ENCODE measurements around the gene PTPRK.

PTPRK gene

DNA sequence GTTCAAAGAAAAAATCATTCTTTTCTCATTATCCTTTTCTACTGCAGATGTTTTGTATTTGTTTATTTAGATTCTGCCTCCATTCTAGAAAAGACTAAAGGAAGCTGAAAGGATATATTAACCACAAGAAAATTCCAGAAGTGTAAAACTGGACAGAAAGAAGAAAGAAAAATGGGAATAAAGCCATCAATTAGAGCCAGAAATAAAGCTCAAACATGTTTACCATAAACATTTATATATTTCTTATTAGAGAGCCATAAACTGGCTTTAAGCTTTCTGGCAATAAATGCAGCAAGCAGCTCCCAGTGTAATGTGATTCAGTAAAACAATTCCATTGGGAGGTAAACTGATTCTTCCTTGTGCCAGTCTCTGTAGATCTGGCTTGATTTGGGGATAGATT is 244.1 kb downstream of the PTPRK start:
- no peak for DNase-seq

DNA sequence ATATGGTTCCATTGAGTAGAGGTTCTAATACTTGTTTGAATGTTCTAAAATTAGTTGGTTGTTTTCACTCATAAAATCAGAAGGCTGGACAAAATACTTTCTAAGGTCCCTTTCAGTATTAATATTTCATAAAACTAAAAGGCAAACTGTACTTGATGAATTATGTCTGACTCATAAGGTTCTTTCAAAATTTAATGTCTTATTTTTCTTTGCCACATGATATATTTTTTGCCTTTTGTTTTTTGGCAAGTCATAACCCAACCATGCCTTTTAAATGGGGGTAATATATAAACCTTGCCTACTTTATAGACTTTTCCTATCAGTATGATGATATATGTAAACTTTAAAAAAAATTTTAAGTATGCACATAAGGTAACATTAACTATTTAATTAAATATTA is 244.7 kb downstream of the PTPRK start:
- DNase-seq = no peak

DNA sequence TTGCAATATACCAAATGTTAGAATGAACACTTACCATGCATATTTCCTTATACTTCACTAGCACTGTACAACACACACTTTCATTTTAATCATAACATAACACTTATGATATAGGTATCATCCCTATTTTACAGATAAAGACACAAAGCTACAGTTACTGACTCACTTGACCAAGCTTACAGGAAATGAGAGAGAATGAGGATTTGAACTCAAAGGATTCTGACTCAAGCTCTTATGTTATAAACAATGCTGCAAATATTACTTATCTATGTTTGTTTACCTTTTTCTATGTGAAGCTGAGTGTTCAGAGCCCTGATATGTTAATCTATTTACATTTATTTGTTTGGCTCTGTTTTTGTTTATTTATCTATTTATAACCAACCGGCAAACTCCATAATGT is 245.4 kb downstream of the PTPRK start:
- DNase-seq = no peak

DNA sequence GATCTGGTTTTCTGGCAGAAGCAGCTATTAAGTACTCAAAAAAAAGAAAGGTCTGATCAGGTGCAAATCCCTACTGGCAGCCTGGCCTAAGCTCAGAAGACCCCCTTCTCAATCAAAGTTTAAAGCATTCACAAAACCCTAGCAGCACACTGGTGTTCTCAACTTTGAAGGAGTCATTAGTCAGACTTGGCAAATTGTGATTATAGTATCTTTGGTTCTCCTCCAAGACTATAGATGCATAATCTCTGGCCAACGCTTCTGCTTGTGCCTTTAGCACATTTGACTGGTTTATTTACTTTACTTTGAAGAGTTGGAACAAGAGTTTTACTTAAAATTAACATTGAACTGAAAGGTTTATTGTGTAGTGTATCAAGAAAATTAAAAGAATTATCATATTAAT is 248.9 kb downstream of the PTPRK start:
- no peak for DNase-seq

DNA sequence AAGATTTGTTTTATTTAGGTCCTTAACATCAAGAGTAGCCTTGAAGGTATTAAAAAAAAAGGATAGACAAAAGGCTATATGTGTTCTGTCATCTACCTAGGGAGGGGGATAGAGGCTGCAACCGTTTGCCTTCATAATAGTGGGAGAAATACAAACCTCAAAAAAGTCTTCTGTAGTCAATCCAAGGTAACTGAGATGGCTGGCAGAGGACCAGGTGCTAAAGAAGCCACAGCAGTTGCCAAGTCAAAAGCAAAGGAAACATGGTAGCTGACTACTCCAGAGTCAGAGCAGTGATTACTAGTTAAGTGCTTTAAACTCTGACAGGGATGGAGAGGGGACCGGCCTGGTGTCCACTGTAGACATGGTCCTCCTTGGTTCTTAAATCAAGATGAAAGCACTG is 249.4 kb downstream of the PTPRK start:
- no peak for DNase-seq

DNA sequence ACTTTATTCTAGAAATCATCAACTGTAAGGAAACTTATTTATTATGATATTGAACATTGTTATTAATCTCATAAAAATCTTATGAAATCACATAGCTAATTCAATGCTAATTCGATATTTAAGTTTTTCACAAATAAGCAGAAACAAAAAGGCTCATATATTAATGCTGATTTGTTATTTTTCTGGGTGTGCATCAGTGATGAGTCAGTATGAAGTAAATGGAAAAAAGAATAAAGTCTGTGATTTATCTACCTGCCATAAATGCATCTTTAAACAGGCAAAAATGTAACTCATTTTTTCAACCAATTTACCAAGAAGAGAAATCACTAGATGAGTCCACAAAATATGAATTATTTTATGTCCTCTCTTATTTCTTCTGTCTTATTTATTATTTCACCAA is 253.5 kb downstream of the PTPRK start:
- DNase-seq = no peak

DNA sequence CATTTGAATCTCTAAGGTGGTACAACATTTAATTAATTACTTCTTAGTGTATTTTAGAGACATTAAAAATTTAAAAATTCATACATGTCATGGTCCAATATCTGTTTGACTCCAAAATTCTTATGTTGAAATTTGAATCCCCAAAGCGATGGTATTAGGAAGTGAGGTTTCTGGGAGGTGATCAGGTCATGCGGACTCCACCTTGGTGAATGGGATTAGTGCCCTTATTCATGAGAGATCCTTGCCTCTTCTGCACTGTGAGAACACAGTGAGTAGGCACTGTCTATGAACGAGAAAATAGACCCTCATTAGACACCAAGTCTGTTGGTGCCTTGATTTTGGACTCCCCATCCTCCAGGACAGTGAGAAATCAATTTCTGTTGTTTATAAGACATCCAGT is 254.7 kb downstream of the PTPRK start:
- DNase-seq = no peak

DNA sequence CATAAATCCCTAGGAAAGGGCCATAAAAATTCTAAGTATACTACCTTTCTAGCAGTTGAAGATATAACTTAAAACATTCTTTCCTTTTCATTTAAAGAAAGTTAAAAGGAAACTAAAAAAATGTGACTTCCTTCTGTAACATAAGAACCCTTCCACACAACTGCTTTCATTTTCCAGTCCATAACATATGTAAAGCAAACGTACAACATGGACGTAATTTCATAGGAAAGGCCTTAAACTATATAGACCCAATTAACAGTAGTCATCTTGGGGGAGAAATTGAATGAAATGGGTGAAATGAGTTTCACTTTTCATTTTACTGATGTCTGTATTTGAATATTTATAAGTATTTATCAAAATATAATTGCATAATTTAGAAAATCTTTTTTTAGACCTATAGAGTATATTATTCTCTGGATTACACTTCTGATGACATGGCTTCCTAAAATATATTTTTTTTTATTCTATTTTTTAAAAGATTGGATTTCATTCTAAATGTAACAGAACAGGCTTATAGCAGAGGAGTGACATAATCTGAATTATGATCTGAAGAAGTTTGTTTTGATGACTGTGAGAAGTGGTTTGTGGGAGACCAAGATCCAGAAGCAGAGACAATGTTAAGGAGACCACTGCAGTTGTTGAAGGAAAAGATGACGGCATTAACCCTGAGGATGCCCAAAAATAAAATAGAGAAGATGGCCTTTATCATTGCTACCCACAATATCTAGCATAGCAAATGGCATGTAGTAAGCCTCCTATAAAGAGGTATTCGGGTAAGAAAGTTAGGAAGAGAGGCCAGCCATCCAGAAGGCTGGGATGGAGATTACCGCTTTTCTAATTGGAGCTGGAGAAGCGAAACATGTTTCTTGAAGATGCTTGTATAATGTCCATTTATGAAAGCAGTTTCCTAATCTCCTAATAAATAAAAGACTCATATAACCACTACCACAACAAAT is 260.4 kb downstream of the PTPRK start:
- DNase-seq = no peak

DNA sequence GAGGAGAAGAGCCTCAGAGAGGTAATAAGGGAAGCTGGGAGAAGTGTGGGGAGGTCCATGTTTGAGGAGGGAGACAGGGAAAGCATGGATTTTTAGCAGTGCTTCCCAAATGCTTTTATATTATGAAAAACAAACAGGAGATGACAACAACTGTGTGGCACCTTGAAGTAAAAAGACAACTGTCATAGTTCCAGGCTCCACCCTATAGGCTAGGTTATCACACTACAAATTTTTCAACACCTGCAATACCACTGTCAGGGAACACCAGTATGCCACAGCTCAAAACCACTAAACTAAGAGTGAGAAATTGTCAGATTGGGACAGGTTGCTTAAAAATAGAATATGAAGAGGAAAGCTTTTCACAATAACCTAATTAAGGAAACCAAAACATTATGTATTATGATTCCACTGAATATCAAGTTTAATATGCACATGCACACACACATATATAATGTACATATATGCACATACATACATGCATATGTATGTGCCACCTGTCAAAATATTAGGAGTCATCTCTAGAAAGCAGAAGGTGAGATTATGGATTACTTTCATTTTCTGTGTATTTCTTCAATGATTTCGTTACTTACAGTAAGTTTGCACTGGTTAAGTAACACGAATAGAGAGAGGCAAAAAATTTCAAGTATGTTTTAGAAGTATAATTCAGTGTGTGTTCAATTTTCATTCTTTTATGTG is 261.2 kb downstream of the PTPRK start:
- no peak for DNase-seq

DNA sequence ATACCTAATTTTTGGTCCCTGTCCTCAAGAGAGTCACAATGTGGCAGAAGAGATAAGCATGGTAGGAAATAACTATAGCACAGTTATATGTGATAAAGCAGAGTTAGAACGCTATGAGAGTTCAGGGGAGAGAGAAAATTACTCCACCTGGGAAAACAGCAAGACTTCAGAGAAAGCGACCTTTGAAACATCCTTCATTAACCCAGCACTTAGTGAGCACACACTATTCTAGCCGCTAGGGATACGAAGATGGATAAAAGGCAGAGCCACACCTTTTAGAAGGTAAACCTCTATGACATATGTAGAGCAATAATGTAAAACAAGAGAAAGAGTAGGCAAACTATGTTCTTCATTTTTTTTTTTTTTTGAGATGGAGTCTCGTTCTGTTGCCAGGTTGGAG is 264.3 kb downstream of the PTPRK start:
- no peak for DNase-seq

DNA sequence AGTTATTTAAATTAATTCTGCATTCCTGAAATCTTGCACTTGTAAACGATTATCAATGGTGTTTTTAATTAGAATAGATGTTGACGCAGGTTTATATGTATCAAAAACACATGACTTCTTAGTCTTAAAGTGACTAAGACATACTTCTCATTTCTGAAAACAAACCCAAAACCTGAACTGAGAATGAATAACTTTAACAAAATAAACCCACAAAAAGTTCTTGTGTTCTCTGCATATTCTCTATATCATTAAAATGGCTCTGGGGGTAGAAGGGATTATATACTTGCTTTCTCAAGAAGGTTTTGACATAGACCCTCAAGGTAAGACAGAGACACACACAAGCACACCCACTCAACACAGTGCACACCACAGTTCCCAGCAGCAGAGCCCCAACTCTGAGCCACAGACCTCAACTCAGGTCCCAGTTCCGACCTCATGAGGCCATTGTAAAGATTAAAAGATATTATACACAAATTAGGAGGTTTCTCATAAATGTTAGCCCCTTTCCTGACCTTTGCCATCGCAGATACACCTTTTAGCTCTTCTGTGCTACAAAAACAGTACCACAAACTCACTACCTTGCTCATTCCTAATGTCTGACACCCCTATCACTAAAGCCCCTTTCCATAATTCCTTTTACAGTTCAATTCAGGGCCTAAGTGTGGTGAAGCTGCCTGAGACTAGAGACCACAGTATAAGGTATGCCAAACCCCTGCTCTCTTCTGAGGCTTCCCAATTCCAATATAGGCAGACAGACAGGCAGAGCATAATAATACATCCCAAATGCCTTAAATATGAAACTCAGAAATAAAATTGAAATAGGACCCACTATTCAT is 267.8 kb downstream of the PTPRK start:
- DNase-seq = no peak

DNA sequence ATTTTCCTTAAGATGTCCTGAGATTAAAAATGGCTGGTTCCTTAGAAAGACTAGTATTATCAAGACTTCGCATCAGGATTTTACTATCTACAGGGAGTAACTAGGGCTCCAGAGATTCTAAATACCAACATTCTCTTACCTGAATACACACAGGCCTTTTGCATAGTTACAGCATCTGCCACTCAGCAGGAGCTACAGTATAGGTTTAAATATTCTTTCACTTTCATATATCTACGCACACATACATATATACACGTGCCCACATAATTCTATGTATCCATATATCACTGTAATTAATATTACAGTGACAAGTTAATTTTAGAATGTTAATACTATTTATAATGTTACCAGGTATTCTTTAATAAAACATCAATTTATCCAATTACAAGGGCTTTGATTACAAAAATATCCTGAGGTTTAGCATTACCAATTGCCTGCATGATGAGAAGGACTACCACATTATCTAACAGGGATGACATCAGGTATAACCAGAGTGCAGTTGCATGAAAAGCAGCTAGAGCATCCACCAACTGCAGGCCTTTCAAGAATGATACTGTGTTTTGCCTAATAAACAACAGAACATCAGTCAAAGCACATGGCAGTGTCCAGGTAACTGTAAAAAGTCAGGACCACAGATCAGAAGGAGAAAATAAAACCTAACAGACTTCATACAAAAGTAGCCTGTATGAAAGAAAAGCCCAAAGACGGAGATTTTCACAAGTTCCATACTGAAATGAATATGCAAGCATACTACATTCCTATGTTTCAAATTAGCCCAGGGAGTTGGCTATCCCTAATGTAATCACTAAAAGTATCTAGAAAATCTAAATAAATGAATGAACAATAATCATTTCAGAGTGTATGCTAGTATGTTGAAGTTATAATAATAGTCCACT is 268.7 kb downstream of the PTPRK start:
- no peak for DNase-seq

DNA sequence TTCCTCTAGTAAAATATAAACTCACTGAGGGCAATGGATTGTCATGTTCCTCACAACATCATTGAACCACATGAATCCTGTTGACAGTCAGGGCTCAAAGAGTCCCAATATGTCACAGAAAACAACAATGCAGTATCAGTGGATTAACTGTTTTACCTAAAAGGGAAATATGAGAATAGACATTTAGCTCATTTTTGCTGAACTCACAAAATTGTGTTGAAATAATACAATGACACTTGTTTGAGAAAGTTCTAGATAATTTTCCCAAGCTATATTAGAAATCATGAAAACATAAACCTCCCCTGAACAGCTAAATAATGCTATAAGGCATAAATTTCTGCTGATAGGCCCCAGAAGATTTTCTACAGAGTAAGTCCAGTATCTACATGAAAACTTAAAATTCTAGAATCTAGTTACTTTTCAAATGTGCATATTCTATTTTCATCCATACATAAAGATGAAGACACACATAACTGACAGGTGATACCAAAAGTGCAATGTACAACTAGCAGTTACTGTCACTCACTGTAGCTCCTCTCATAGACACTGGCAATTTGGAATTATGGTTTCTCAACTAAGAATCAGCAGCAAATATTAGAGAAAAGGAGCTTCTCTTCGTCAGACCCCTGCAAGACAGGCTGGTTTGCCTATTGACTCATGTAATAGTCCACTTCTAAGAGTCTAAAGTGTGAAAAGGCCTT is 269.9 kb downstream of the PTPRK start:
- no peak for DNase-seq

DNA sequence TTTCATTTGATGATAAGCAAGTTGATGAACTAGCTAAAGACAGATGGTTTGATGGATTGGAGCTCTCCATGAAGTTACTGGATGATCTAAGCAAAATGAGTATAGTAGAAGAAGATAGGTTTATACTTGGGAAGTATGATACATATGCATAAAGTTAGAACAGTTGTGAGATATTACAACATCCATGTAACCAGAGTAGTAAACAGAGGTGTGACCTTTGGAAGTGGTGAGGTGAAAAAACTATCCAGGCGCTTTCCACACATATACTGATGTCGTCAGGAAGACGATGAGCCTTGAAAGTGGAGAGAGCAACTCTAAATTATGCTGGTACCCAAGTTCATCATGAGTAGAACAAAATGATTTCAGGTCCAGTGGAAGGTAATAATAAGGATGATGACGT is 271.0 kb downstream of the PTPRK start:
- no peak for DNase-seq

DNA sequence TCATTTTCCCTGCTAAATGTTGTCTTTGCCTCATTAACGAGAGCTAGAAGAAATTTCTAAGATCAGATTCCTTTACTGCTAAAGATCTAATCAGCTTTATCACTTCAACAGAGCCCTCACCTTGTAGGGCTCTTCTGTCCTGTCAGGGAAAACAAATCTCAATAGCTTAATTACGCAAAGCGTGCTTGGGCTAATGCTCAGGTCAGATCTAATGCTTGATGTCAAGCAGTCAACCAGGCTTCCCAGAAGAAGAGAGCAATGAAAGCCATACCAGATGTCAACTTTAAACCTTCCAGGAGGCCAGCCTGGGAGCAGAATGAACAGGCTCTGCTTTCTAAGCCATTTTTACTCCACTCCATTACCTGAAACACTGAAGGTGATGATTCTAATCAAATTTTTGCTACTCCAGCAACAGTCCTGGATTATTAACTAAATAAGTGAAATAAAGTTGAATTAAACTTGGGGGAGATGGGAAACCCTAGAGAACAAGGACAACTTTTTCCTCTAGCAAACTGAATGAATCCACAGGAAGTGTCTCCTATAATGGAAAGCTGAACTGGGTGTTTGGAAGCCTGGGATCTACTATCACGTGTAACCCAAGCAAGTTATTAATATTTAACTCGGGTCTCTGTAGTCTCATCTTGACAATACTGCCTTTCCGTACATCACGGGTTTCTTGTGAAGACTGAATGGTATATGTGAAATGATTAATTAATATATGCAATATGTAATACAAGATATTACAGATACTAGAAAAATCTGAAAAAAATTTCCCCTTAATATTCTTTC is 273.7 kb downstream of the PTPRK start:
- no peak for DNase-seq

DNA sequence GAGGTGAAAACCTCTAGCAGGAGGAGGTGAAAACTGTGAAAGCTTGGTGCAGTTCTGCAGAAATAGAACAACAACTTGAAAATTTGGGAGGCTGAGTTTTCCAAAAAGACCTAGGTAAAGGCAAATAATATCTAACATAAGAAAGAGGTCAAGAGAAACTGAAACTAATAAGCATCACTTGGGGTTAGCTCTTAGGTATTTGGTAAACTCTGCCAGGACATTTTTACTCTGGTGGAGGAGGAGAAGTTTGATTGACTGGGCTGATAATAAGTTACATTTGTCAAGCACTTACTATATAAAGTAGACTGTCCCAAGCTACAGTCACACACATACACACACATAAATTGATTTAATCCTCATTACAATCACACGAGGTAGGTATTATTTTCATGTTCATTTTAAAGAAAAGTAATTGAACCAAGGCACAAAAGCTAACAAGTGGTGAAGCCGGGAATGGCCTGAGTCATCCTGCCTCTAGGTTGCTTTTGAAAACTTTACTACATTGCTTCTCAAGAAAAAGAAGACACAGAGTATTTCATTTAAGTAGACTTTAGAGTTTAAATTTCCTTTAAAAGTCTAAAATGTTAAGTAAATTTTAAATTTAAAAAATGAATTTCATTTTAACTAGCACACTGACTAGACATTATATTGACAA is 275.5 kb downstream of the PTPRK start:
- no peak for DNase-seq

DNA sequence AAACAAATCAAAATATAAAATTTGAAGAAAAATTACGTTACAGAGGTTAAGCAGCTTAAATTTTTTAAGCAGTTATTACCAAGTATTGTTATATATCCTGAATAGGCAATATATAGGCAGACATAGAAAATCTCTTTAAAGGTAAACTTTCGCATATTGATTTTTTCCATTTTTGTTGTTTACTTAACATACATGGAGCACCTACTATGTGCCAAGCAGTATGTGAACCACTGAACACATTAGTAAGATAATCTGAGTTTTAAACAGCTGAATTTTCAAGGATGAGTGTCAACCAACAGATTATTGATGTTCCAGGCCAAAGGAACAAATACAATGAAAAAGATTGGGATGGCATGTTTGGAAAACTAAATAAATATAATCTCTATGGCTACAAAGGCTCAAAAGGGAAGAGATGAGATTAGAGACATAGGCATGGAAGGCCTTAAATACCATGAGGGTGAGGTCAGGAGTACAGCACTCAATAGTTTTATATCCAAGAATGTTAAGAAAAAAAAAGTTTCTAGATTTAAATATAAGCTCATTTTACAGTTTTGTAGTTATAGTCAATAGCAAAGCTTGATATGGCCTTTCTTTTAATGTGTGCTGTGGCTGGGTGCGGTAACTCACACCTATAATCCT is 277.5 kb downstream of the PTPRK start:
- no peak for DNase-seq

DNA sequence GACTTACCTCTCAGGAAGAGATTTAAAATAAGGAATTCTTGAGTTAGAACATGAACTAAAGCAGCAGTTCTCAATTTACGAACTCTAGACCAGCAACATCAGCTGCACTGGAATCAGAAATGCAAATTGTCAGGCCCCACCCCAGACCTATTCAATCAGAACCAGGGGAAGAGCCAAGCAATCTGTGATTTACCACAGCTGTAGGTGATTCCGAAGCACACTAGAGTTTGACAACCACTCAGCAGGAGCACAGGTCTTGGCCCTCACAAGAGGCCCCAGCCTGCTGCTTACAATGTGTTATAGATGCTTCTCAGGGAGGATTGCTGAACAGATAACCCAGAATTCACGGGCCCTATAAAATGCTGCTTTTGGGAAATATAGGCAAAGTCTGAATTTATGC is 279.2 kb downstream of the PTPRK start:
- DNase-seq = no peak

DNA sequence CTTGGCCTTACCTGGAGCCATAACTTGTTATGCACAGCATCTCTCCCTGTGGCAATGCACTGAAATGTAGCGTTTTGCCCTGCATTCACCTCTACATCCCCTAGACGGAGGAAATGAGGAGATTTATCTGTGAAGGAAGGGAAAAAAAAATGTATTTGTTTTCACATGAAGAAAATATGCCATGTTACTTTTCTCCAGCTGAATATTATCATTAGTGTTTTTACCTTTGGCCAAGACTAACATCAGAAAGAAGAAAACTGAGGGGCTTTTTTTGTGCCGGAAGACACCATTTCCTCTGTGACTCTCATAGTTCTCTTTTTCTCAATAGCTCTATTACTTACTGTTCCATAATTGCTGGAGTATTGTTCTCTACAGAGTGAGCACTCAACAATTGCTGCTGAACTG is 280.4 kb downstream of the PTPRK start:
- DNase-seq = no peak

DNA sequence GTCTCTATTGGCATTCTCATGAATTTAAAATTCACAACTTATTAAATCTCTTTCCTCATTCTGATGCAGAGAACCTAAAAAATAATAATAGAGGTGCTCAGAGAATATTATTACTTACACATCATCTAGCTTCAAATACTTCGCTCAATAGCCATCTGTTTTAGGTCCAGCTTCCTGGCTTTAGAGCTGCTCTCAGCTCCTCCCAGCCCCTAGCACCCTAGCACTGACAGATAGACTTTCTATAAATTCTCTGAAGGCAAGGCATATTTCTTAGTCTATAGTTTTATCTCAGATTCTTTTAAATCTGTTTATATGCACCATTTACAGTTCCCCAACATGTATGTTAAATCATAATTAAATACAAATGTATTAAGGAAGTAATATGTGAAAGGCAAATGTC is 281.3 kb downstream of the PTPRK start:
- no peak for DNase-seq

Data from NCI-H1092 treated with DMSO at 0.1 percent for 48 hours (cell line).